GM23338 (cell line): ENCODE results near the gene MYDGF.

Source experiments
- CTCF ChIP-seq, 2 experiments: fragments of 200-600 bp in 1 of 2; sonication (generic) in 1 of 2; conservative IDR thresholded peaks; 2 replicates each; pipeline versions ENCODE4 v1.5.1 to v1.6.1; 2016 to 2017; ENCODE audit warnings: antibody characterized with exemption in 2 of 2, low read depth in 2 of 2, mild to moderate bottlenecking in 2 of 2, moderate library complexity in 1 of 2
- EZH2 ChIP-seq: fragments of 200-600 bp; sonication (generic); IDR thresholded peaks from one replicate; pipeline ENCODE4 v1.8.0; 2017; ENCODE audit warnings: antibody characterized with exemption, mild to moderate bottlenecking, low read depth; ENCODE audit not compliant: unreplicated experiment
- EZH2phosphoT487 ChIP-seq: fragments of 200-600 bp; sonication (generic); IDR thresholded peaks from one replicate; pipeline ENCODE4 v1.8.1; 2018; ENCODE audit warnings: antibody characterized with exemption; ENCODE audit not compliant: unreplicated experiment
- JUNB ChIP-seq: IDR thresholded peaks from one replicate; pipeline ENCODE4 v1.6.1; 2016; ENCODE audit warnings: antibody characterized with exemption; ENCODE audit not compliant: unreplicated experiment
- POLR2AphosphoS5 ChIP-seq: IDR thresholded peaks from 2 replicates; pipeline ENCODE4 v1.6.1; 2016; ENCODE audit warnings: antibody characterized with exemption, low read depth
- REST ChIP-seq: IDR thresholded peaks from one replicate; pipeline ENCODE4 v1.6.1; 2018; ENCODE audit warnings: antibody characterized with exemption; ENCODE audit not compliant: unreplicated experiment
- STAT1 ChIP-seq: IDR thresholded peaks from one replicate; pipeline ENCODE4 v1.6.1; 2016; ENCODE audit warnings: antibody characterized with exemption; ENCODE audit not compliant: unreplicated experiment

GRCh38 chr19:4647676-4648644 is 22.2 kb downstream of the MYDGF start:
- no peak for TF ChIP-seq EZH2
- peak; percentile 41 to 64; a peak in 3 of 4 replicates for TF ChIP-seq CTCF (conservative IDR thresholded peaks at IDR 0.05; ENCODE audit: low read depth in 2 of 2)
- no peak for TF ChIP-seq EZH2phosphoT487
- no peak for TF ChIP-seq POLR2AphosphoS5
- TF ChIP-seq JUNB = no peak
- TF ChIP-seq REST = no peak
- TF ChIP-seq STAT1 = no peak
